GM12892 (cell line): Measurements from ENCODE around the gene REEP3.

Experiments
- POLR2AphosphoS5 ChIP-seq: IDR thresholded peaks from 2 replicates; pipeline ENCODE4 v1.6.1; 2011; ENCODE audit warnings: low read depth, low read length, control low read depth
- TAF1 ChIP-seq: IDR thresholded peaks from 2 replicates; pipeline ENCODE4 v1.6.1; 2011; ENCODE audit warnings: low read depth, mild to moderate bottlenecking, control low read depth, low read length, borderline replicate concordance

DNA sequence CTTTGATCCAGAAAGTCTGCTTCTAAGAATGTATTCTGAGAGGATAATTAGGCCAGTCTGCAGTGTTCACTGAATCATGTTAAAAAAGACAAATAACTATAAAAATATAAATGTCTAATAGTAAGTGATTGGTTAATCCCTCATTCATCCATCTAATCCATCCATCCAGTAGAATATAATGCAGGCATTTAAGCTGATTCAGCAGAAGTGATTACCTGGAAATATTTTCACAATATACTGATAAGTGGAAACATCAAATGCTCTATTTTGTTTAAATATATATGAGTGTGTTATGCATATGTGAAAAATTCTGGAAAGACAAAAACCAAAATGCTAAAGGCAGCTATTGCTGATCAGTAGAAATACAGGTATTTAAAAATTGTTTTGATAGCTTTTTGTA is 152.6 kb downstream of the REEP3 start:
- TF ChIP-seq POLR2AphosphoS5 (no peak), TAF1 (no peak)
